Vagina (tissue), 2 donors: ENCODE measurements around the gene DSCAML1. TPM values are rescaled to one million over a fixed set of nuclear protein-coding genes. Genes with fewer than 3 reads are reported as not detected.

Experiments used
- DNase-seq, 2 donors: peaks; one replicate each; pipeline ENCODE4 v3.0.0-alpha.2; 2017; ENCODE audit errors: extremely low spot score in 2 of 2
- H3K27ac ChIP-seq: fragments of 200-600 bp; sonication (generic); one replicate; pipeline ENCODE4 v1.5.1; 2019
- H3K27me3 ChIP-seq: fragments of 200-600 bp; sonication (generic); one replicate; pipeline ENCODE4 v1.5.1; 2019
- H3K36me3 ChIP-seq, 2 donors: fragments of 200-600 bp; sonication (generic); one replicate each; pipeline ENCODE4 v1.5.1; 2017 to 2019
- H3K4me1 ChIP-seq: fragments of 200-600 bp; sonication (generic); one replicate; pipeline ENCODE4 v1.5.1; 2019
- H3K4me3 ChIP-seq, 2 donors: fragments of 200-600 bp; sonication (generic); 1 replicate in 1 of 2; 2 replicates in 1 of 2; pipeline ENCODE4 v1.5.1; 2016 to 2019
- H3K9me3 ChIP-seq: fragments of 200-600 bp; sonication (generic); one replicate; pipeline ENCODE4 v1.5.1; 2019
- CTCF ChIP-seq, 3 experiments: fragments of 450-650 bp in 2 of 3; fragments of 200-600 bp in 1 of 3; sonication (generic) in 1 of 3; IDR thresholded peaks; one replicate each; pipeline ENCODE4 v1.5.1; 2017 to 2019; ENCODE audit warnings: antibody characterized with exemption in 3 of 3, mild to moderate bottlenecking in 2 of 3, moderate library complexity in 2 of 3
- POLR2A ChIP-seq, 2 donors: fragments of 450-650 bp; IDR thresholded peaks; one replicate each; pipeline ENCODE4 v1.6.1; 2017; ENCODE audit warnings: antibody characterized with exemption in 2 of 2, mild to moderate bottlenecking in 2 of 2, moderate library complexity in 2 of 2
- POLR2AphosphoS5 ChIP-seq, 2 donors: sonication (generic); formaldehyde crosslinking; IDR thresholded peaks; one replicate each; pipeline ENCODE4 v1.9.0; 2017; ENCODE audit warnings: antibody characterized with exemption in 2 of 2, mild to moderate bottlenecking in 2 of 2, low read depth in 1 of 2; ENCODE audit not compliant: insufficient read depth in 1 of 2
- intact Hi-C: fragments of 100-400 bp; cut with DNase I; formaldehyde crosslinking; loops from one replicate; pipeline ENCODE4 v1.15.1; 2023
- total RNA-seq: library from RNA; depleted of rRNA; stranded (reverse); fragments of >200 nt; gene quantifications from one replicate; pipeline ENCODE4 v1.2.3, GENCODE V29; 2016

Gene DSCAML1
- total RNA-seq, 1 donor from 2014 or later, result 0.25 TPM

- Histone ChIP-seq H3K27me3 (peaks cover 11% of the 10 kb centered on the region), H3K27ac (no peak overlapping the region), H3K4me1 (peaks cover 19% of the 10 kb centered on the region), H3K36me3 (no peaks in the 10 kb centered on the region), H3K4me3 (no peak overlapping the region), H3K9me3 (no peaks in the 10 kb centered on the region)
- DNase-seq, result no peak
- TF ChIP-seq POLR2AphosphoS5 (IDR thresholded peaks at IDR 0.05; ENCODE audit: insufficient read depth in 1 of 2, low read depth in 1 of 2) (no peak), POLR2A (IDR thresholded peaks at IDR 0.05) (no peak), CTCF (IDR thresholded peaks at IDR 0.05) (no peak)
- intact Hi-C loops, result no loop called here
These were observed 2.0 kb downstream of the DSCAML1 start for GRCh38 chr11:117794772-117795629.

- TF ChIP-seq POLR2AphosphoS5 (IDR thresholded peaks at IDR 0.05; ENCODE audit: insufficient read depth in 1 of 2, low read depth in 1 of 2), result no peak
- no peak for TF ChIP-seq POLR2A (IDR thresholded peaks at IDR 0.05)
- TF ChIP-seq CTCF (IDR thresholded peaks at IDR 0.05), result no peak
These were observed 2.9 kb downstream of the DSCAML1 start for GRCh38 chr11:117794135-117794534.

GRCh38 chr11:117793583-117793982 lies 3.4 kb downstream of the DSCAML1 start:
- no peaks in the 10 kb centered on the region for H3K9me3 ChIP-seq
- intact Hi-C loops, result no loop called here
- DNase-seq, result no peak
- peaks cover 11% of the 10 kb centered on the region for H3K27me3 ChIP-seq
- no peak overlapping the region for H3K27ac ChIP-seq
- TF ChIP-seq POLR2AphosphoS5 (IDR thresholded peaks at IDR 0.05; ENCODE audit: insufficient read depth in 1 of 2, low read depth in 1 of 2), result no peak
- no peak for TF ChIP-seq POLR2A (IDR thresholded peaks at IDR 0.05)
- no peak for TF ChIP-seq CTCF (IDR thresholded peaks at IDR 0.05)
- H3K36me3 ChIP-seq, result no peaks in the 10 kb centered on the region
- no peak overlapping the region for H3K4me3 ChIP-seq
- peaks cover 19% of the 10 kb centered on the region for H3K4me1 ChIP-seq

More at GRCh38 chr11:117794135-117794534, 2.9 kb downstream of the DSCAML1 start:
- DNase-seq, result no peak
- intact Hi-C loops, result no loop called here
- no peaks in the 10 kb centered on the region for H3K9me3 ChIP-seq
- H3K4me1 ChIP-seq, result peaks cover 19% of the 10 kb centered on the region
- no peak overlapping the region for H3K4me3 ChIP-seq
- peaks cover 11% of the 10 kb centered on the region for H3K27me3 ChIP-seq
- no peaks in the 10 kb centered on the region for H3K36me3 ChIP-seq
- H3K27ac ChIP-seq, result no peak overlapping the region

- Histone ChIP-seq H3K9me3 (no peaks in the 10 kb centered on the region), H3K36me3 (no peaks in the 10 kb centered on the region), H3K4me1 (peaks cover 19% of the 10 kb centered on the region), H3K27me3 (peaks cover 11% of the 10 kb centered on the region), H3K27ac (no peak overlapping the region), H3K4me3 (no peak overlapping the region)
- no peak for TF ChIP-seq POLR2AphosphoS5 (IDR thresholded peaks at IDR 0.05; ENCODE audit: insufficient read depth in 1 of 2, low read depth in 1 of 2)
- no peak for TF ChIP-seq CTCF (IDR thresholded peaks at IDR 0.05)
- TF ChIP-seq POLR2A (IDR thresholded peaks at IDR 0.05), result no peak
- intact Hi-C loops, result no loop called here
- DNase-seq, result no peak
These were observed 4.0 kb downstream of the DSCAML1 start for GRCh38 chr11:117792992-117793391.

- no peak overlapping the region for H3K27ac ChIP-seq
- H3K36me3 ChIP-seq, result no peaks in the 10 kb centered on the region
- intact Hi-C loops, result no loop called here
- no peak overlapping the region for H3K4me3 ChIP-seq
- no peaks in the 10 kb centered on the region for H3K9me3 ChIP-seq
- peaks cover 11% of the 10 kb centered on the region for H3K27me3 ChIP-seq
- H3K4me1 ChIP-seq, result peaks cover 19% of the 10 kb centered on the region
- TF ChIP-seq CTCF (IDR thresholded peaks at IDR 0.05) (no peak), POLR2AphosphoS5 (IDR thresholded peaks at IDR 0.05; ENCODE audit: insufficient read depth in 1 of 2, low read depth in 1 of 2) (no peak), POLR2A (IDR thresholded peaks at IDR 0.05) (no peak)
- no peak for DNase-seq
These were observed 4.8 kb downstream of the DSCAML1 start for GRCh38 chr11:117792241-117792640.
